ENCODE data around the gene CHST11.

Gene CHST11

GRCh38 chr12:104699489-104700190 is 242.9 kb downstream of the CHST11 start:
- TF ChIP-seq, protein P1, sequence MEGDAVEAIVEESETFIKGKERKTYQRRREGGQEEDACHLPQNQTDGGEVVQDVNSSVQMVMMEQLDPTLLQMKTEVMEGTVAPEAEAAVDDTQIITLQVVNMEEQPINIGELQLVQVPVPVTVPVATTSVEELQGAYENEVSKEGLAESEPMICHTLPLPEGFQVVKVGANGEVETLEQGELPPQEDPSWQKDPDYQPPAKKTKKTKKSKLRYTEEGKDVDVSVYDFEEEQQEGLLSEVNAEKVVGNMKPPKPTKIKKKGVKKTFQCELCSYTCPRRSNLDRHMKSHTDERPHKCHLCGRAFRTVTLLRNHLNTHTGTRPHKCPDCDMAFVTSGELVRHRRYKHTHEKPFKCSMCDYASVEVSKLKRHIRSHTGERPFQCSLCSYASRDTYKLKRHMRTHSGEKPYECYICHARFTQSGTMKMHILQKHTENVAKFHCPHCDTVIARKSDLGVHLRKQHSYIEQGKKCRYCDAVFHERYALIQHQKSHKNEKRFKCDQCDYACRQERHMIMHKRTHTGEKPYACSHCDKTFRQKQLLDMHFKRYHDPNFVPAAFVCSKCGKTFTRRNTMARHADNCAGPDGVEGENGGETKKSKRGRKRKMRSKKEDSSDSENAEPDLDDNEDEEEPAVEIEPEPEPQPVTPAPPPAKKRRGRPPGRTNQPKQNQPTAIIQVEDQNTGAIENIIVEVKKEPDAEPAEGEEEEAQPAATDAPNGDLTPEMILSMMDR (IDR thresholded peaks at IDR 0.05) = no peak
- no peak overlapping the region for H3K4me3 Mint-ChIP-seq
- DNase-seq = no peak
- peaks cover 39% of the 10 kb centered on the region for H3K4me1 Mint-ChIP-seq
- H3K27me3 Mint-ChIP-seq (ENCODE audit: low read depth, poor library complexity) = no peaks in the 10 kb centered on the region
- H3K36me3 Mint-ChIP-seq (ENCODE audit: low read depth) = peaks cover 5% of the 10 kb centered on the region
- peak overlapping the region; percentile 49 for H3K27ac Mint-ChIP-seq
- H3K9me3 Mint-ChIP-seq = no peaks in the 10 kb centered on the region

- H3K9me3 Mint-ChIP-seq = no peaks in the 10 kb centered on the region
- no peak overlapping the region for H3K4me3 Mint-ChIP-seq
- peaks cover 5% of the 10 kb centered on the region for H3K36me3 Mint-ChIP-seq (ENCODE audit: low read depth)
- DNase-seq = no peak
- TF ChIP-seq, protein P1 (IDR thresholded peaks at IDR 0.05) = no peak
- no peaks in the 10 kb centered on the region for H3K27me3 Mint-ChIP-seq (ENCODE audit: low read depth, poor library complexity)
- H3K4me1 Mint-ChIP-seq = peaks cover 38% of the 10 kb centered on the region
- H3K27ac Mint-ChIP-seq = no peak overlapping the region
These were observed 243.6 kb downstream of the CHST11 start for GRCh38 chr12:104700324-104700723.

DNA sequence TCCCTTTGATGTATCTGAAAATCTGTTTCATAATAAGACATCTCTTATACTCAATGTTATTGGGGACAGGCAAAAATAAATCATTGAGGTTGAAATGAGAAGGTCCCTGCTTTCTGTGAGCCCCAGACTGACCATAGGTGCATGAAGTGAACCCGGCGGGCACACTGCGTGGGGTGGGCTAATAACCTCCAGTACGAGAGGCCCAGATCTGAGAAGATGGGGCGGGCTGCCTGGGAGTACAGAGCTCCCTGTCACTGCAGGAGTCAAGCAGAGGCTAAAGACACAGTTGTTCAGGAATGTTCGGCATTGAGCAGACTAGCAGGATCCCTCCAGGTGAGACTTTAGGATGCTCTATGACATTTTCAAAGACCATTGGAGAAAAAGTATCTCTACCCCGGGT is 244.6 kb downstream of the CHST11 start:
- no peak for DNase-seq
- TF ChIP-seq, protein P1 (IDR thresholded peaks at IDR 0.05) = no peak
- Mint-ChIP-seq H3K27me3 (ENCODE audit: low read depth, poor library complexity) (no peaks in the 10 kb centered on the region), H3K4me1 (peaks cover 30% of the 10 kb centered on the region), H3K27ac (no peak overlapping the region), H3K9me3 (no peaks in the 10 kb centered on the region), H3K4me3 (no peak overlapping the region), H3K36me3 (ENCODE audit: low read depth) (peaks cover 5% of the 10 kb centered on the region)

DNA sequence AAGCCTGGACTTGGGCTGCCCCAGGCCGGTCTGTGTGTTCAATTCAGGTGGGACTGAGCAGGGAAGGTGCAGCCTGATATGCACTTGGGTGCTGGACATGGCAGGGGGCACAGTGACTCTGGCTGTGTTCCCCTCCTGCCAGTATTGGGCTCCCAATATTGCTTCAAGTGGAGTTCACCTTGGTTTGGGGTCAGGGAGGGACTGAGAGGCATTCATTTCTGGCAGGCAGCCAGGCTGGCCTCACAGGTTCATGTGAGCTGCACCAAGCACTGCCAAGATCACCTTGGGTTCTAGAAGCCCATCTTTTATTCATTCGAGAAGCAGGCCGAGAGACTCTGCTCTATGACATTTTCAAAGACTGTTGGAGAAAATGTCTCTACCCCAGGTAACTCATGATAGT is 245.0 kb downstream of the CHST11 start:
- TF ChIP-seq, protein P1 (IDR thresholded peaks at IDR 0.05) = no peak
- DNase-seq = no peak
- peaks cover 5% of the 10 kb centered on the region for H3K36me3 Mint-ChIP-seq (ENCODE audit: low read depth)
- H3K4me3 Mint-ChIP-seq = no peak overlapping the region
- H3K4me1 Mint-ChIP-seq = peaks cover 31% of the 10 kb centered on the region
- no peaks in the 10 kb centered on the region for H3K27me3 Mint-ChIP-seq (ENCODE audit: low read depth, poor library complexity)
- no peaks in the 10 kb centered on the region for H3K9me3 Mint-ChIP-seq
- no peak overlapping the region for H3K27ac Mint-ChIP-seq

DNA sequence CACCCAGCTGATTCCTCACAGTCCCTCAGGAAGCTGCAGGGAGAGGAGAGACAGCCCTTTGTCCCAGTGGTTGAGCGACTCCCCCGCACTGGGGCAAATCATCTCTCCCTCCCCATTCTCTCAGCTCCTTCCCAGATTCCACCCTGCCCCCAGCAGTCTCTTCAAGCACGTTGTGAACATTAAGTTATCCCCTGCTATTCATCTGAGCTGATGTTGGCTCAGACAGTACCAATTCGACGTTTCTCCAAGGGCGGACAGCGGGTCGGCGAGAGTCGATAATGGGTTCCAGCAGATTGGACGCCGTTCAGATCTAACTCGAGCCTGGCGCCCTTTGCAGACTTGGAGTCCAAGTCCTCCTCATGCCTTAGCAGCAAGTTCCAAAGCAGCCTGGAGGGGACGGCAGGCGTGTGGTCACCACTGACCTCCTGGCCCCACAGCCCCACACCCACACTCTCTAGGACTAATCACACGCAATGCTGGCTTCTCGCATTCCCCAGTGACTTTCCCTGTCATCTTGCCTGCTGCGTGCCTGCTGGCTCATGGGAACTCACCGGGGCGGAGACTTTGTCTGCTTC is 245.9 kb downstream of the CHST11 start:
- no peaks in the 10 kb centered on the region for H3K36me3 Mint-ChIP-seq (ENCODE audit: low read depth)
- H3K4me1 Mint-ChIP-seq = peaks cover 34% of the 10 kb centered on the region
- no peak overlapping the region for H3K4me3 Mint-ChIP-seq
- no peaks in the 10 kb centered on the region for H3K27me3 Mint-ChIP-seq (ENCODE audit: low read depth, poor library complexity)
- TF ChIP-seq, protein P1 (IDR thresholded peaks at IDR 0.05) = no peak
- H3K27ac Mint-ChIP-seq = no peak overlapping the region
- DNase-seq = no peak
- no peaks in the 10 kb centered on the region for H3K9me3 Mint-ChIP-seq

GRCh38 chr12:104703372-104703771 is 246.6 kb downstream of the CHST11 start:
- Mint-ChIP-seq H3K27me3 (ENCODE audit: low read depth, poor library complexity) (no peaks in the 10 kb centered on the region), H3K4me3 (no peak overlapping the region), H3K36me3 (ENCODE audit: low read depth) (no peaks in the 10 kb centered on the region), H3K9me3 (no peaks in the 10 kb centered on the region), H3K27ac (no peak overlapping the region), H3K4me1 (peaks cover 36% of the 10 kb centered on the region)
- DNase-seq = no peak
- TF ChIP-seq, protein P1 (IDR thresholded peaks at IDR 0.05) = no peak

All from nephron progenitor cell (in vitro differentiated cells).